ENCODE results near the gene DCLK1.

The DCLK1 gene

DNA sequence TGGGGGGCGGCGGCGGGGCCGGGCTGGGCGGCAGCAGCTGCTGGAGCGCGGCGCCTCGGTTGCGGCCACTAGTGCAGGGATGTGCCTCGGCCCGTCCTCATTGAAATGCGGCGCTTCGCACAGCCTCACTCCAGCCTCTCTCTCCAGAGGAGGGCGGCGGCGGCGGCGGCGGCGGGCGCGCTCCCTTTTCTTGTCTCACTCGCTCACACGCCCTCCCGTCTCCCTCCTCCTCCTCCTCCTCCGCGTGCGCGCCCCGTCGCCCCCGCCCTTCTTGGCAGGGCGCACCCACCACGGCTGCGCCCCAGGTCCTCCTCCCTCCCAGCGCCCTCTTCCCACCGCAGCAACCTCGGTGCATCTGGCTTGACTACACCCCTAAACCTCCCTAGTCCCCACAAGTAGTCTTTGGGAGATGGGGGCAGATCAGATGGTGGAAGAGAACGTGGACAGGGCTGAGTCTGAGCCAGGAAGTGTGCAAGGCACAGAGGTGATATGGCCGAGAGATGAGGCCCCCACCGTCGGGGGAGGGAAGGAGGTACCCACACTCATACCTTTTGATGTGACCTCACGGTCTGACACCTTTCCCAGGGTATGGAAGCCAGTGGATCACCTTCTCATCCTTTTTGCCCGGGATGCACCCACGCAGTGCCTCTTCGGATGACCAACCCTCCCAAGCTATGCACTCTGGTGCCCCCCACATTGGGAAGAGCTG is at the start of gene DCLK1:
TSS of gene DCLK1 (minus strand) at position 161 of the 709 bp plus-strand sequence.
- peak; percentile 92 for DNase-seq

DNA sequence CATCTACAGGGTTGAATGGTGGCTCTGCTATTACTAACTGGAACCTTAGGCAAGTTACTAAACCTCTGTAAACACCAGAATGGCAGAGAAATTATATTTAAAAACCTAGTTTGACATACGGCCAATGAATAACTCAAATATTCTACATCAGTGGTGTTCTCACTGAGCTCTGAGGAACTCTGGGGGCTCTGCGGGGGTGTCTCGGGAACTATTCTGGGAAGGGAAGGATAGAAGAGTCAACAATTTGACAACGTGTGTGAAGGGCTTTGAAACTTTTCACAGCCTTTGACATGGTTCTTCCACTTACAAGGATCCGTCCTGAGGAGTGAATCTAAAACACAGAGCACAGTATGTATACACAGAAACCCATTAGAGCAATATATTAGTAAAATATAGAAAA is 44.4 kb upstream of the DCLK1 start:
- DNase-seq: no peak

DNA sequence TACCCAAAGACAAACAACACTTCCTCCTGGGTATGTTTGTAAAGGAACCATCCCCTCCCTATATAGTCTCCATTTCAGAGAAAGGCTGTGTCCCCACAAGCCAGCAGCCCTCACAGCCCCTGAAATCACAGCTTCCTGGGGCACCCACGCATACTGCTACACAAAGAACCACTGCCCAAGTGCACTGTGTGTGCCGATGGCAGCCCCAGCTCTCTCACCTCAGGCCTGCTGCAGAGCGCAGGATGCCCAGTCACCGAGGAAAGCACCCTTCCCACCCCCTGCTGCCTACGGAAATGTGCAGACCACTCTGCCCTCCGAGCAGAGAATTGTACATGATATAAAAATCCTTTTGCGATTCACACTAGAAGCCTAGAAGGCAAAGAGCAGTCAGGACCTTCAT is 43.7 kb upstream of the DCLK1 start:
- no peak for DNase-seq

DNA sequence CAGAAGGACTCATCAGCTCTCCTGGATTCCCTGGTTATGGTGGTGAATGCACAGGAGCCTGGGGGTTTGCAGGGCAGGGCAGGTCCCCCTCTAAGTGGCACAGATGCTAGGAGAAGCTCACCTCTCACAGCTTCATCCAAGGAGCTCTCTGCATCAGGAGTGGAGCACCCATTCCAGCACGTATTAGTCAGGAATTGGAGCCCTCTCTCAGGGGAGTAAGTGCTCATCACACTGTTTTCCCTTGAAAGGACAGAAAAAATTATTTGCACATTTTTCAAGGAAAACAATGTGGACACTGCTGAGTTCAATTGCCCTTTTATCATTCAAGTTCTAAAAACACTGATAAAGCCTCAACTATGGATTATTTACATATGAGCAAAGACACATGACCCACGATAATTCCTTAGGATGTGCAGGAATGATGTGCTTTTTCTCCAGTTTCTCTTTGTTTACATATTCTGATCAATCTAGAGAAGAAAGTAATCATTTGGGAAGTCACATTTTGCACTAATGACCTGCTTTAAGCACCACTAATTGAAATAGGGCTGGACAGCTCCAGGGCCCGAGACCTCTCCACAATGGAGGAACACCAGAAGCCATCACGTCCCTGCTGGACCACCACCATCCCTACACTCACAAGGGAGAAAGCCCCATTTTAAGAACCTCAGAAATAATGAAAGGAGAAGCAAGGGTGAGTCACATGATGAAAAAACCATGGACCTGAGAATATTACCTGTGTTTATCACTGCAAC is 42.6 kb upstream of the DCLK1 start:
- DNase-seq: no peak

DNA sequence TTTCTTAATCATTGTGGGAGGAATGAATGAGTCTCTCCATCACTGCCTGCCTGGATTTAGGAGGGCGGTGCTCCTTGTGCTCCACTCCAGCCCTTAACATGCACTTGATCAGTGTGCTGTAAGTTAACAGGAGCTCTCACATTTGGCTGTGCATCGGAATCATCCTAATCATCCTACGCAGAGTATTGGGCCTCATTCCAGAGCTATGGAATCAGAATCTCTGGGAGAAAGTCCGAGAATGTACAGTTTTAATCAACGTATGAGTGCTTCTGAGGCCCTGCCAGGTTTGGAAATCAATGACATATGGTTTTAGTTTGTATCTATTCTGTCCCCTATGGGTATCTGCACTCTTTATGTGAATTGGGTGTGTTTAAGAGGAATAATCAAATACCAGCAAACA is 34.9 kb upstream of the DCLK1 start:
- peak; percentile 76 for DNase-seq

DNA sequence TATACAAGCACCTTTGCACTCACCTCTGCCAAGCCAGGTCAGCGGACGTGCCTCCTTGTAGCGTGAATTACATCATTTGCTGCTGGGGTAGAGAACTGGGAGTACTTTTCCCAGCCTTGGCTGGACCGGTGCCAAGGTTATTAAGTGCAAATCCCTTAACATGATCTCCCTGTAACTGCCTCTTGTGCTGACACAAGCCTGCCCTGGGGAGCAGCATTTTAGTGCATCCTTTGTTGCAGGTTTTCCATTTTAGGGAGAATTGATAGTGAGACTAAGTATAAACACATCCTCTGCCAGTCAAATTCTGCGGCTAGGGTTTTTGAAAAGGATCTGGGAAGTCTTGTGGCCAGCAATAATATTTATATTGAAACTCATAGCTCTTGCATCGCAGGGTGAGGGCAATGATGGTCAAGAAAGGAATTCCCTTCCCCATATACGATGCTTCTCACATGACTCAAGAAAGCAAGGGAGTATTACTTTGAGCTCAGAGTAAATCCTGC is 32.7 kb upstream of the DCLK1 start:
- DNase-seq: peak; percentile 76

DNA sequence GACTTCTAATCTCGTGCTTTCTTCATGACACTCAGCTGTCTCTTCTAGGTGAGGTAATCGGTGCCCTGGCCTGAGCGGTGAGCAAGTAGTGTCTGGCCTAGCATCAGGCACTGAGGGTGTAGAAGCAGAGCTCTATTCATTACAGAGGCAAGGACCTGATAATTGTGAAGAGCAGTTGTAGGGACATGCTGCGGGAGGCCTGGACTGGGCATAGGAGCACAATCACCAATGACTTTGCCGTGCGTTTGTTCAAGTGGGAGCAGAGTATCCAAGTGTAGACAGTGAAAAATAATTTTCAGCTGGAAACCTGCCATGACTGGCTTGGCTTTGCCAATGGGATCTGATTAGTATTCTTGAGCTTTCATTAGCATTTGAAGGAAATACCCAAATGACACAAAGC is 32.1 kb upstream of the DCLK1 start:
- DNase-seq: peak; percentile 34

DNA sequence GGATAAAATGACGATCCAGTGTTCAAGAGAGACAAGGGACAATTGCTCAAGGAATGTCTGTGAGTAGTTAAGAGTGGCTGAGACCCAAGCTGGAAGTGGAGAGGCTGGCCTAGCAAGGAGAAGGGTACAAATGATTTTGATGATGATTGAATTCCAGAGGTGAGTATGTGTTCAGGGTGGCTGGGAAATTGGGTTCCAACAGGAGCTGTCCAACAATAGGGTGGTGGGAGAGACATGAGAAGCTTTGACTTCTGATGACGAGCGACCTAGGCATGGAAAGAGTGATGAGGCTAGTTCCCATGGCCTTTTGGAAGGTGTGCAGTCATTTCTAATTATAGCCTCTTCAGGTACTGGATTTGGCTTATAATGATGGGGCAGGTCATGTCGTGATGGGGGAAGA is 29.1 kb upstream of the DCLK1 start:
- no peak for DNase-seq

DNA sequence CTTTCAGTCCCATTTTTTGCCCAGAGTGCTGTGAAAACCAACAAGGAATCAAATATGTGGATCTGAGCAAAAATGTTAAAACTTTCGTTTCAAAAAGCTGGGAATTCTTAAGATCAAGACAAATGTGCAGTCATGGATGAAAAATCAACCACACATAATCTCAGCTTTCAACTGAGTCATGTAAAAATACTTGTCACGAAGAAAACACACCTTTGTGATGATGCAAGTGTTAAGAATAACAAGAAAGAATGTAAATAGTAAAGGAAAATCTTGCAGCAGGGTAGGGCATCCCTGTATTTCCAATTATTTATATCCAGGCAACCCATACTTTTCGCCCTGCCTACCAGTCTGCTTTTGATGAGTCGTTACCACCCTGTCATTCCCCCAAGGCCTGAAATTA is 27.4 kb upstream of the DCLK1 start:
- no peak for DNase-seq

DNA sequence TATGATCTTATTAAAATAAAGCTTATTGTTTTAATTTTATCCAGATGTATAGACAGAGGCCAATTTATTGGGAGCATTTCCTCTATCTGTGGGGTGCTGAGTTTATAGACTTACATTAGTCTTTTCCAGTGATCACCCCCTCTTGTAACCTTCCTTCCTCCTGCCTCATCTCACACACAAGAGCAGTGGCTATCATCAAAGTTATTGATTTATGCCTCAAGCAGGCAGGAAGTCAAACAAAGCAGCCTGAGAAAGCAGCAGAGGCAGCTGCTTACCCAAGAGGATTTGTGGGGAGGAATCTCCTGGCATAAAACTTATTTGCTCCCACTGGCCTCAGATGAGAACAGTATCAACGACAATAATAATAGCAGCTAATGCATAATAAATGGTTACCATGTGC is 26.3 kb upstream of the DCLK1 start:
- peak; percentile 75 for DNase-seq

DNA sequence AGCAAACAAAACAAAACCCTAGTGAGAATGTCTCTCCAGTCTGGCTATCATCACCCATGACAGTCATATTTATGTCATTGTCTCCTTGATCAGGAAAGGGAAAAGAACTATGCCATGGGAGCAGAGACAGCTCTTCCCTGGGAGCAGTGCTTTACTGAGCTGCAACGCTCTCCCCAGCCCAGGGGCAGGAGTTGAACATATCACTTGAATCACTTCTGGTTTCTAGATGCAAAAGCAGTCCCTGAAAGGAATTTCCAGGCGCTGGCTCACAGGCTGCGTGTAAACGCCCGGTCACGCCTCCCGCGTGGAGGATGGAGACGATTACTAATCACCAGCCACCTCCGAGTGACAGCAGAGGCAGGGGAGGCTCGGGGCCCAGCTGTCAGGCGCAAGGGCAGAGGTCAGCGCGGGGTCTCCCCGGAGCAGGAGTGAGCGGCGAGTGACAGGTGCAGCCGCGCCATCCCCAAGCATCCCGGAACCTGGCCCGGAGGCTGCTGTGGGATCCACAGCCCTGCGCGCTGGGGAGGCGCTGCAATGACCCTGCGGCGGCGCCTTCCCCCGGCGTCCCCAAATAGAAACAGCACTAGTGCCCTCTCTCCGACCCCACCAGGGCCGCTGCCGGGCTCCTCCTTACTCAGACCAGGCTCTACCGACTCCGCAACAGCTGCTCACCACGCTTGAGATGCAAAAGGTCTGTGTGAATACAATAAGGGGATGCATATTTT is 23.5 kb upstream of the DCLK1 start:
- peak; percentile 85 for DNase-seq

DNA sequence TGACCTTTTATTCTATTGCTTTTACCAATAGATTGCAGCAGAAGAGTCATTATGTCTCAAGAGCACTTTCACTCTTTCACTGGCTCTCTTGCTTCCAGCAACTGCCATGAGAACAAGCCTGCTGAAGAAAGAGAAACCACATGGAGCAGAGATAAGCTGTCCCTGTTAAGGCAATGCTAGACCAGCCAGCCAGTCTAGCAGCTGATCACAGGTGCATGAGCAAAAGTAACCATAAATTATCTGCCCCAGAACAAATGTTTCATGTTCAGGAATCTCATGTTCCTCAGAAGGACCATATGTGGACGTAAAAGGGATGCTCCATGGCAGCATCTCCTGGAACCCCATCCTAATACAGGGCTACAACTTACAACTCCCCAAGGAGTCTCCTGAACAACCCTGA is 20.4 kb upstream of the DCLK1 start:
- DNase-seq: no peak

DNA sequence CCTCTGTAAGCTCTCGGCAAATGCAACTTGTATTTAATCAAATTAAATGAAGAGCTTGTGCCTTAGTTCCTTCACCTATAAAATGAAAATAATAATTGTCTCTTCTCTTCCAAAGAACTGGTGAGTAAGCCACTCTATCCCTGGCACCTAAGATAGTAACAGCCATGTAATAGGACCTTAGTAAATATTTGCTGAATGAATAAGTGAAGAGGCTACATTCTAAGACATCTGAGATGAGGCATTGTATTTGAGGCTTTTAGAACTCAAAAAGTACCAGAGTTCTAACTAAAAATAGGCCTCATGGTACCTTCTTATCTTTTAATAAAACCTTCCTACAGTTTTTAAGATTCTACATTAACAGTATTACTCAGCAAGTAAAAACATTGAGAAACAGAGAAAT is 17.3 kb upstream of the DCLK1 start:
- no peak for DNase-seq

DNA sequence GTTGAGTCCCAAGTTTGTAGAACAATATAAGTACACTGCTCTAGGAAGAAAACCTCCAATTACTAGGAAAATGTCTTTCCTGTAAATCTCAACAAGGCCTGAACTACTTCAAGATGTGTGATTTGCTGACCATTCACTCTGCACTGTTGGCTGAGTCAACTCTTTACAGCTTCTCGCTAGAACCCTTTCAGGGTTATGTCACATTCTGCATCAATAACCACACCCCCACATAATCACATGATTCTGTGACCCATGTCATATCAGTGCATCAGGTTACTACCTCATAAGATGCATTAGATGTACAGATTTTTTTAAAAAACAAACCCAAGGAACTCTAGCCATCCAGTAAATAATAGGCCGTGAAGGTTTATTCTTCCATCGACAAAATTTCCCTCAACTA is 16.1 kb upstream of the DCLK1 start:
- no peak for DNase-seq

DNA sequence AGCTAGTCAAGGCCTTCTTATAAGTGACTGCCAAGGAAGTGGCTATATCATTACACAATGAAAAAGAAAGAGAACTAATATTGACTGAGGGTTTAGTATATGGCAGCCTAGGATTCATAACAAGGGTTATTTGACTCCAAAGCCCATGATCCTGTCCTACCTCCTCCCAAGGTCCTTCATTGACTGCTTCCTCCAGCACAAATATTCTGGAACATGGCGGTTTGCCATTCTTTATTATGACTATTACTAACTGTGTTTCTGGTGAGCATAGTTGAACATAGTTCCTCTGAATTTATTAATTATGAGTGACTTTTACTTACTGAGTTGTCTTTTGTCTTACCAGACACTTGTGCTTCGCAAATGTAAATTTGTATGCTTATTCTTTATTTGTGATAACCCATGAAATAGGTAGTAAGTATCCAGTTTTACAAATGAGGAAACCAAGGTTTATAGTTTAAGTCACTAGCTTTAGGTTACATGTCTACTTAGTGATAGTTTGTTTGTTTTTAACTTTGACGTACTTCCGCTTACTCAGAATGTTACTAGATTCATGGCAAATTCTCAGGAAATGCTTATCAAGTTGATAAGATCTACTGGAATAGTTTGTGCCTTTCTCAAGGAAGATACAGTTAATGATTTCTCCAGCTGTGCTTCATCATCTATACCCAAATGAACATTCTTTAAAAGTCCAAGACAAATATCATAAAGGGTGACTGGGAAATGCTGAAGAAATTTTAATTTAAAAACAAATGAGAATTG is 15.5 kb upstream of the DCLK1 start:
- DNase-seq: no peak

DNA sequence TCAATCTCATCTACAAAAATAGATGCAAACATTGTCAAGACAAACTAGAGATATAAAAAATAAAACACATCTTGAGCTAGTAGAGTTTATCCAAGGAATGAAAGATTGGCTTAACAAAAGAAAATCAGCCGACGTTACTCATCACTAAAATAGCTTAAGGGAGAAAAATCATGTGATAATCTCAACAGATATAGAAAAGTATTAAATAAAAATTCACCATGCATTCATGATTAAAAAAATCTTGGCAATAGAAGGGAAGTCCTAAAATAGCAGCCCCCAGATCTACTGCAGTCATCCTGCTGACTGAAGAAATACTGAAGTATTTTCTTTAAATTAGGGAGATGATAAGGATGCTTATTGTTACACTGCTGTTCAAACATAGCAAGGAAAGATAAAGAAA is 12.6 kb upstream of the DCLK1 start:
- DNase-seq: no peak

DNA sequence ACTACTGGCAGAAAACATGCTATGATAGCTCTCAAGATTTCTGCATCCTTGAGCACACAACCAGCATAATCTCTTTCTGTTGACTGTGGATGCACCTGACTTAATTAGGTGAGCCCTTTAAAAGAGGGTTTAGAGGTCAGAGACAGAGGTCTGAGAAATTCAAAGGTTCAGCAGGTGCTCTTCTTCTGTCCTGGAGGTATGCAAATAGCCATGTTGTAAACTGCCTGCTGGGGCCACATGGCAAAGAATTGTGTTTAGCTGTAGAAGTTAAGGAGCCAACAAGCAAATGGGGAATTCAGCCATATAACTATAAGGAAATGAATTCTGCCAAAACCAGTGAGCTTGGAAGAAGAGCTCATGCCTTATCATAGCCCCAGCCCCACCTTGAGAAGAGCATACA is 11.6 kb upstream of the DCLK1 start:
- no peak for DNase-seq

DNA sequence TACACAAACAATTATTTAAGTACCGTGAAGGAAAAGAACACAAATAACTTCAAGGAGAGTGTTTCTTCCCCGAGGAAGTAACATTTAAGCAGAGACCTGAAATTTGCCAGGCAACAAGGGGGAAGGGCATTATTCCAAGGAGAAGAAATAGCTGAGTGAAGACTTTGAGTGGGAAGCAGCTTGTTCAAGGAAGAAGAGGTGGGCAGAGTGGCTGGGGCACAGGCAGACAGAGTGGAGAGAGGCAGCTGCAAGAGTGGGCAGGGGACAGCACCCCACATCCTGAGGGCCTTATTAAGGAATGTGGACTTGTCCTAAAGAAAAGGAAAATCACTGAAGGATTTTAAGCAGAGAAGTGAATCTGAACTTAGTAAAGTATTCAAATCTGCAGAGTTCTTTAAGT is 4.7 kb upstream of the DCLK1 start:
- no peak for DNase-seq

DNA sequence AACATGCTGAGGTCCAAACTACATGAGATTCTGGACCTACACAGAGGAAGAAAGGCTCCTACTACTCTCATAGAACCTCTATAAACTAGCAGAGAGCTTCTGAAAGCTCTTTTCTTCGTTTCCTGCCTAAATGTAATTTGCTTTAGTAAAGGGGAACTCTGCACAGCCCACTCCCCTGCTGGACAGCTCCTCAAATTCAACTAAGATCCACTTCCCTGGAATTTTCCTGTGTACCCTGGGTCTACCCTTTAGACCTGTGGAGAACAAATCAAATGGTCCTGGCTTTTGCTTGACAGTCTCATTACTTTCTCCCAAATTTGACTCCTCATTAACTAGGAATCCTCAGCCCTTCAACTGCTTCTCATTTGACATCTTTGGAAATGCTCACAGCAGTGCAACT is 3.5 kb upstream of the DCLK1 start:
- no peak for DNase-seq

DNA sequence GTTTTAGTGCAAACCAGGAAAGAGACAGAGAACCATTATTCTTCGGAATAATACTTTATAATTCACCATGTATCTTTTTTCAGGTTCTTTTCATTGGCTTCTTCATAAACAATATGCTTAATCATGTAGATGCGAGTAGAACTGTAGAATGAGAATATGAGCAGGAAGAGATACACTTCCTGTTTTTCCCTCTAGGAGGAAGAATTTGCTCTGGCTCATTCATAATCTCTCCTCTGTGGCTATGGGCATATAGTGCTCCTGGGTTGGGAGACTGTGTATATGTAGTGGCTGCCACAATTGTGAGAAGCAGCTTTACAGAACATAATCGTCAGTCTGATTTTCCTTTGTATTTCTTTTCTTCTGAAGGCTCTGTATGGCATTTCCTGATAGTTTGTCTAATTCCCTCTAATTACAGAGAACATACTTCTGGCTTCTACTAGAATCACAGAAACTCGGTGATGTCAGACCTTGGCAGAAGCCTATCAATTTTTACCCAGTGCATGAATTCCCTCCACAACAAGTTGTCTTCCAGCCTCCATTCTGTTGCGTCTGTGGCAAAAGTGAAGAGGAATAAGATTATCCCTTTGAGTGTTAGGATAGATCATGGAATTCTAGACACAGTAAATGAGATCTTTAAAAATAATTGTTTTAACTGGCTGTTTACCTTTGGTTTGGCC is 2.9 kb upstream of the DCLK1 start:
- no peak for DNase-seq

DNA sequence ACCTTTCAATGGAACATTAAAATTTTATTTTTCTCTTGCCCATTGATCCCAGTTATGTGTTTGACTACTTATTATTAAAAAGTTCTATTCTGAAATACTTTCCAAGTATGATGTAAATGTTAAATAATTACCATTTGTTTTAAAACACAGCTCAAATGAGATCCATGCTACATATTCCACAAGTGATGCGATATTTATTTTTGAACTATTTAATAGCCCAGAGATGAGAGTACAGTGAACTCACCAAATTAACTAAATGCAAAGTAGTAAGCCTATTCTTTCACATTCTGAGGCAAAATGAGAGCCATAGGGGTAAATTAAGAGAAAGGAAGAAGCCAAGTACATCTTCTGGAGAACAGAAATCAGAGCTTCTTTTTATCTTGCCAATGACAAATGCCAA is 1.2 kb upstream of the DCLK1 start:
- DNase-seq: no peak

DNA sequence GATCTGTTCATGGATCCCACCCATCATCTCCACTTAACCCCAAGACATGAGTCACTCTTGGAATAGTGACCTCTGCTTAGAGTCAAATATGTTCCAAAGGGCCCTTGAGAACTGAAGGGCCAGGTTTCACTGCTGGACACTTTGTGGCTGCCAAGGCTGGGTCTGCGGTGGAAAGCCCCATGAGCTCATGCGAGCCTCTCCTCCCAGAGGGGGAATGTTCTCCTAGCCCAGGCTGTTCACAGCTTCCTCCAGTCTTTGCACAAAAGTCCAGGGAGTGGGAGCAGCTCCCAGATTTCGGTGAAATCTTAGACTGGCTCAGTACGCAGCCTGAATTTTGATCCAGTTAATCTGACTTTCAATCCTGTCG is 732 bp upstream of the DCLK1 start:
- no peak for DNase-seq
